HepG2 (cell line): Measurements from ENCODE around the gene SEPTIN2. TPM values are rescaled to one million over a fixed set of nuclear protein-coding genes. Genes with fewer than 3 reads are reported as not detected.
A peak's percentile ranks its signal among the peaks of the same experiment; 100 is the strongest.

Experiments
- ERF ChIP-seq: IDR thresholded peaks from 2 replicates; pipeline ENCODE4 v1.6.1; 2018; ENCODE audit warnings: missing biosample characterization, missing genetic modification reagents
- ETV6 ChIP-seq: sonication (generic); formaldehyde crosslinking; conservative IDR thresholded peaks from 2 replicates; pipeline ENCODE4 v1.4.0; 2020; ENCODE audit warnings: missing genetic modification reagents
- JUNB ChIP-seq: sonication (generic); formaldehyde crosslinking; IDR thresholded peaks from 2 replicates; pipeline ENCODE4 v1.8.0; 2022; ENCODE audit warnings: missing genetic modification reagents, mild to moderate bottlenecking, borderline replicate concordance
- LRRFIP1 ChIP-seq: sonication (generic); formaldehyde crosslinking; conservative IDR thresholded peaks from 2 replicates; pipeline ENCODE4 v1.4.0; 2020; ENCODE audit warnings: missing genetic modification reagents
- NFE2L1 ChIP-seq: sonication (generic); formaldehyde crosslinking; IDR thresholded peaks from 2 replicates; pipeline ENCODE4 v1.4.0; 2020; ENCODE audit warnings: missing genetic modification reagents, mild to moderate bottlenecking, borderline replicate concordance
- POLR2A ChIP-seq, 2 experiments: IDR thresholded peaks; 2 replicates each; pipeline ENCODE4 v1.6.1; 2011; ENCODE audit warnings: low read depth in 2 of 2, low read length in 2 of 2, mild to moderate bottlenecking in 1 of 2, moderate library complexity in 1 of 2; ENCODE audit not compliant: insufficient read depth in 1 of 2
- POLR2G ChIP-seq: fragments of 200-400 bp; formaldehyde crosslinking; IDR thresholded peaks from 2 replicates; pipeline ENCODE4 v1.6.1; 2018; ENCODE audit warnings: mild to moderate bottlenecking, low read depth, low read length, moderate library complexity
- RFX5 ChIP-seq: IDR thresholded peaks from 2 replicates; pipeline ENCODE4 v1.6.1; 2011; ENCODE audit warnings: low read depth, low read length, improper control_type of control experiment
- TEAD2 ChIP-seq: sonication (generic); formaldehyde crosslinking; IDR thresholded peaks from 2 replicates; pipeline ENCODE4 v1.9.0; 2021; ENCODE audit warnings: missing genetic modification reagents
- ZFP62 ChIP-seq: sonication (generic); formaldehyde crosslinking; IDR thresholded peaks from 2 replicates; pipeline ENCODE4 v1.4.0; 2020; ENCODE audit warnings: missing genetic modification reagents
- ZNF275 ChIP-seq: sonication (generic); formaldehyde crosslinking; IDR thresholded peaks from 2 replicates; pipeline ENCODE4 v1.8.0; 2022; ENCODE audit warnings: missing genetic modification reagents, mild to moderate bottlenecking, inconsistent platforms, borderline replicate concordance
- ZNF383 ChIP-seq: sonication (generic); formaldehyde crosslinking; IDR thresholded peaks from 2 replicates; pipeline ENCODE4 v1.4.0; 2020; ENCODE audit warnings: missing genetic modification reagents, mild to moderate bottlenecking, borderline replicate concordance
- polyA plus RNA-seq, 8 experiments: library from polyadenylated mRNA; depleted of rRNA in 3 of 8; stranded (reverse) in 7 of 8; unstranded in 1 of 8; fragments of >200 nt; fragmentation: Illumina TruSeq in 4 of 8; extraction: Trizol in 4 of 8; gene quantifications; 2 replicates each; pipeline versions ENCODE4 v1.2.1 to v1.2.3, GENCODE V29; 2011 to 2016; ENCODE audit warnings: low read depth in 4 of 8, missing spikeins in 1 of 8, mixed read lengths in 1 of 8; ENCODE audit not compliant: insufficient read depth in 1 of 8
- total RNA-seq, 5 experiments: library from RNA; depleted of rRNA; stranded (reverse); fragments of >200 nt; fragmentation: Illumina TruSeq; extraction: Trizol; gene quantifications; 2 replicates each; pipeline ENCODE4 v1.2.3, GENCODE V29; 2016; ENCODE audit warnings: low read depth in 1 of 5
- TF ChIP-seq, protein P1 (sequence below): sonication (generic); formaldehyde crosslinking; IDR thresholded peaks from 2 replicates; pipeline ENCODE4 v1.4.0; 2020; ENCODE audit warnings: missing genetic modification reagents
- TF ChIP-seq, protein P2 (sequence below): sonication (generic); formaldehyde crosslinking; IDR thresholded peaks from 2 replicates; pipeline ENCODE4 v1.5.1; 2020; ENCODE audit warnings: mild to moderate bottlenecking, missing genetic modification reagents, borderline replicate concordance
- TF ChIP-seq, protein P3 (sequence below): sonication (generic); formaldehyde crosslinking; IDR thresholded peaks from 2 replicates; pipeline ENCODE4 v1.4.0; 2020; ENCODE audit warnings: missing genetic modification reagents

SEPTIN2 gene
- total and polyA plus RNA-seq, 2 of the 13 experiments (the other 11 are each of a cell fraction or from before 2014, with no cell fraction given): 493 to 733 TPM

GRCh38 chr2:241315093-241315878 is 439 bp upstream of the SEPTIN2 start, which contains the start of gene HDLBP (continued):
- TF ChIP-seq ZNF275 (CRISPR knock-in tag) (peak; percentile 92; the same call in 1 of the 2 replicates), JUNB (no peak), NFE2L1 (CRISPR knock-in tag) (no peak), RFX5 (0 out of 2 replicates have a peak, but pooled peaks have one; percentile 5), ETV6 (CRISPR knock-in tag) (peak; percentile 87; the same call in 1 of the 2 replicates), ERF (CRISPR knock-in tag) (peak; percentile 98), ZFP62 (no peak), ZNF383 (CRISPR knock-in tag) (peak; percentile 85; the same call in 1 of the 2 replicates), POLR2A (IDR thresholded peaks at IDR 0.05; ENCODE audit: insufficient read depth in 1 of 2, low read depth in 2 of 2, low read length in 2 of 2) (peak; percentile 65 to 84; a peak in 3 of 4 replicates), TEAD2 (CRISPR knock-in tag) (0 out of 2 replicates have a peak, but pooled peaks have one; percentile 19), LRRFIP1 (CRISPR knock-in tag) (no peak), POLR2G (peak; percentile 96)
- TF ChIP-seq, protein P1, sequence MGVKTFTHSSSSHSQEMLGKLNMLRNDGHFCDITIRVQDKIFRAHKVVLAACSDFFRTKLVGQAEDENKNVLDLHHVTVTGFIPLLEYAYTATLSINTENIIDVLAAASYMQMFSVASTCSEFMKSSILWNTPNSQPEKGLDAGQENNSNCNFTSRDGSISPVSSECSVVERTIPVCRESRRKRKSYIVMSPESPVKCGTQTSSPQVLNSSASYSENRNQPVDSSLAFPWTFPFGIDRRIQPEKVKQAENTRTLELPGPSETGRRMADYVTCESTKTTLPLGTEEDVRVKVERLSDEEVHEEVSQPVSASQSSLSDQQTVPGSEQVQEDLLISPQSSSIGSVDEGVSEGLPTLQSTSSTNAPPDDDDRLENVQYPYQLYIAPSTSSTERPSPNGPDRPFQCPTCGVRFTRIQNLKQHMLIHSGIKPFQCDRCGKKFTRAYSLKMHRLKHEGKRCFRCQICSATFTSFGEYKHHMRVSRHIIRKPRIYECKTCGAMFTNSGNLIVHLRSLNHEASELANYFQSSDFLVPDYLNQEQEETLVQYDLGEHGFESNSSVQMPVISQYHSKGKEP (CRISPR knock-in tag): no peak
- TF ChIP-seq, protein P2, sequence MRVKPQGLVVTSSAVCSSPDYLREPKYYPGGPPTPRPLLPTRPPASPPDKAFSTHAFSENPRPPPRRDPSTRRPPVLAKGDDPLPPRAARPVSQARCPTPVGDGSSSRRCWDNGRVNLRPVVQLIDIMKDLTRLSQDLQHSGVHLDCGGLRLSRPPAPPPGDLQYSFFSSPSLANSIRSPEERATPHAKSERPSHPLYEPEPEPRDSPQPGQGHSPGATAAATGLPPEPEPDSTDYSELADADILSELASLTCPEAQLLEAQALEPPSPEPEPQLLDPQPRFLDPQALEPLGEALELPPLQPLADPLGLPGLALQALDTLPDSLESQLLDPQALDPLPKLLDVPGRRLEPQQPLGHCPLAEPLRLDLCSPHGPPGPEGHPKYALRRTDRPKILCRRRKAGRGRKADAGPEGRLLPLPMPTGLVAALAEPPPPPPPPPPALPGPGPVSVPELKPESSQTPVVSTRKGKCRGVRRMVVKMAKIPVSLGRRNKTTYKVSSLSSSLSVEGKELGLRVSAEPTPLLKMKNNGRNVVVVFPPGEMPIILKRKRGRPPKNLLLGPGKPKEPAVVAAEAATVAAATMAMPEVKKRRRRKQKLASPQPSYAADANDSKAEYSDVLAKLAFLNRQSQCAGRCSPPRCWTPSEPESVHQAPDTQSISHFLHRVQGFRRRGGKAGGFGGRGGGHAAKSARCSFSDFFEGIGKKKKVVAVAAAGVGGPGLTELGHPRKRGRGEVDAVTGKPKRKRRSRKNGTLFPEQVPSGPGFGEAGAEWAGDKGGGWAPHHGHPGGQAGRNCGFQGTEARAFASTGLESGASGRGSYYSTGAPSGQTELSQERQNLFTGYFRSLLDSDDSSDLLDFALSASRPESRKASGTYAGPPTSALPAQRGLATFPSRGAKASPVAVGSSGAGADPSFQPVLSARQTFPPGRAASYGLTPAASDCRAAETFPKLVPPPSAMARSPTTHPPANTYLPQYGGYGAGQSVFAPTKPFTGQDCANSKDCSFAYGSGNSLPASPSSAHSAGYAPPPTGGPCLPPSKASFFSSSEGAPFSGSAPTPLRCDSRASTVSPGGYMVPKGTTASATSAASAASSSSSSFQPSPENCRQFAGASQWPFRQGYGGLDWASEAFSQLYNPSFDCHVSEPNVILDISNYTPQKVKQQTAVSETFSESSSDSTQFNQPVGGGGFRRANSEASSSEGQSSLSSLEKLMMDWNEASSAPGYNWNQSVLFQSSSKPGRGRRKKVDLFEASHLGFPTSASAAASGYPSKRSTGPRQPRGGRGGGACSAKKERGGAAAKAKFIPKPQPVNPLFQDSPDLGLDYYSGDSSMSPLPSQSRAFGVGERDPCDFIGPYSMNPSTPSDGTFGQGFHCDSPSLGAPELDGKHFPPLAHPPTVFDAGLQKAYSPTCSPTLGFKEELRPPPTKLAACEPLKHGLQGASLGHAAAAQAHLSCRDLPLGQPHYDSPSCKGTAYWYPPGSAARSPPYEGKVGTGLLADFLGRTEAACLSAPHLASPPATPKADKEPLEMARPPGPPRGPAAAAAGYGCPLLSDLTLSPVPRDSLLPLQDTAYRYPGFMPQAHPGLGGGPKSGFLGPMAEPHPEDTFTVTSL (CRISPR knock-in tag): peak; percentile 72
- TF ChIP-seq, protein P3, sequence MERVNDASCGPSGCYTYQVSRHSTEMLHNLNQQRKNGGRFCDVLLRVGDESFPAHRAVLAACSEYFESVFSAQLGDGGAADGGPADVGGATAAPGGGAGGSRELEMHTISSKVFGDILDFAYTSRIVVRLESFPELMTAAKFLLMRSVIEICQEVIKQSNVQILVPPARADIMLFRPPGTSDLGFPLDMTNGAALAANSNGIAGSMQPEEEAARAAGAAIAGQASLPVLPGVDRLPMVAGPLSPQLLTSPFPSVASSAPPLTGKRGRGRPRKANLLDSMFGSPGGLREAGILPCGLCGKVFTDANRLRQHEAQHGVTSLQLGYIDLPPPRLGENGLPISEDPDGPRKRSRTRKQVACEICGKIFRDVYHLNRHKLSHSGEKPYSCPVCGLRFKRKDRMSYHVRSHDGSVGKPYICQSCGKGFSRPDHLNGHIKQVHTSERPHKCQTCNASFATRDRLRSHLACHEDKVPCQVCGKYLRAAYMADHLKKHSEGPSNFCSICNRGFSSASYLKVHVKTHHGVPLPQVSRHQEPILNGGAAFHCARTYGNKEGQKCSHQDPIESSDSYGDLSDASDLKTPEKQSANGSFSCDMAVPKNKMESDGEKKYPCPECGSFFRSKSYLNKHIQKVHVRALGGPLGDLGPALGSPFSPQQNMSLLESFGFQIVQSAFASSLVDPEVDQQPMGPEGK (CRISPR knock-in tag): peak; percentile 95
